ENCODE results near the gene DRAXIN. TPM values are rescaled to one million over a fixed set of nuclear protein-coding genes. Genes with fewer than 3 reads are reported as not detected.

Gene DRAXIN
- total RNA-seq, 2 experiments from 2014 or later = 0.15 to 0.19 TPM

DNA sequence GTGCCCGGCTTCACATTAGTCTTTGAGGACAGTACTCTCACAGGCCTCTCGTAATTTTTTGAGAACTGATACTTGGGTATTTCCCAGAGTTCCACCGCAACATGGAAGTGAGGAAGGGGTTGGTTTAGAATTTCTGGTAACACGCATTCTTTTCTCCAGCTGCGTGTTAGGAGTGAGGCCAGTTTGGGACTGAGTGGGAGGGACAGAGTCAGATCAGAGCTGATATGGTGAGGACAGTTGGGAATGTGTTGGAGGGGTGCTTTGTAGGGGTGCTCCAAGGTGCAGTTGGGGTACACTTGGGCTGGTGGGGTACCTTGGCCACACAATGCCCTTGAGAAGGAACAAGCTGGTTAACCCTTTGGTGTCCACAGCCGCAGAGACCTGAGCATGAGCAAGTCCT is 20.8 kb upstream of the DRAXIN start:
- ChIA-PET POLR2A (no interaction called here), CTCF (ENCODE audit: unreplicated experiment) (no interaction called here)
- TF ChIP-seq, protein P1, sequence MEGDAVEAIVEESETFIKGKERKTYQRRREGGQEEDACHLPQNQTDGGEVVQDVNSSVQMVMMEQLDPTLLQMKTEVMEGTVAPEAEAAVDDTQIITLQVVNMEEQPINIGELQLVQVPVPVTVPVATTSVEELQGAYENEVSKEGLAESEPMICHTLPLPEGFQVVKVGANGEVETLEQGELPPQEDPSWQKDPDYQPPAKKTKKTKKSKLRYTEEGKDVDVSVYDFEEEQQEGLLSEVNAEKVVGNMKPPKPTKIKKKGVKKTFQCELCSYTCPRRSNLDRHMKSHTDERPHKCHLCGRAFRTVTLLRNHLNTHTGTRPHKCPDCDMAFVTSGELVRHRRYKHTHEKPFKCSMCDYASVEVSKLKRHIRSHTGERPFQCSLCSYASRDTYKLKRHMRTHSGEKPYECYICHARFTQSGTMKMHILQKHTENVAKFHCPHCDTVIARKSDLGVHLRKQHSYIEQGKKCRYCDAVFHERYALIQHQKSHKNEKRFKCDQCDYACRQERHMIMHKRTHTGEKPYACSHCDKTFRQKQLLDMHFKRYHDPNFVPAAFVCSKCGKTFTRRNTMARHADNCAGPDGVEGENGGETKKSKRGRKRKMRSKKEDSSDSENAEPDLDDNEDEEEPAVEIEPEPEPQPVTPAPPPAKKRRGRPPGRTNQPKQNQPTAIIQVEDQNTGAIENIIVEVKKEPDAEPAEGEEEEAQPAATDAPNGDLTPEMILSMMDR (conservative IDR thresholded peaks at IDR 0.05; ENCODE audit: low read length) = no peak
- no peak for TF ChIP-seq EZH2phosphoT487 (IDR thresholded peaks at IDR 0.05; ENCODE audit: borderline replicate concordance, low read depth, low read length)
- intact Hi-C loops (cut with micrococcal nuclease; ENCODE audit: unreplicated experiment) = no loop called here
- Histone ChIP-seq H3K9me3 (ENCODE audit: low read length) (no peaks in the 10 kb centered on the region), H3K36me3 (ENCODE audit: insufficient read depth, low read length) (peaks cover 32% of the 10 kb centered on the region), H3K79me2 (ENCODE audit: insufficient read depth, low read depth, low read length) (no peaks in the 10 kb centered on the region), H3K4me3 (ENCODE audit: low read depth, low read length, poor library complexity, severe bottlenecking) (no peak overlapping the region), H3K27ac (ENCODE audit: low read depth, low read length, poor library complexity, severe bottlenecking) (no peak overlapping the region), H3K9me2 (ENCODE audit: insufficient read depth, low read length) (no peaks in the 10 kb centered on the region), H2AFZ (ENCODE audit: low read length) (no peak overlapping the region), H4K20me1 (ENCODE audit: insufficient read depth, low read length) (no peaks in the 10 kb centered on the region), H3K4me2 (ENCODE audit: low read length) (no peak overlapping the region), H3K4me1 (ENCODE audit: insufficient read depth, low read length, poor library complexity, severe bottlenecking) (no peaks in the 10 kb centered on the region)
- BruUV-seq (replicated peaks) = no TSS peak
- no peak for DNase-seq (ENCODE audit: low spot score)

DNA sequence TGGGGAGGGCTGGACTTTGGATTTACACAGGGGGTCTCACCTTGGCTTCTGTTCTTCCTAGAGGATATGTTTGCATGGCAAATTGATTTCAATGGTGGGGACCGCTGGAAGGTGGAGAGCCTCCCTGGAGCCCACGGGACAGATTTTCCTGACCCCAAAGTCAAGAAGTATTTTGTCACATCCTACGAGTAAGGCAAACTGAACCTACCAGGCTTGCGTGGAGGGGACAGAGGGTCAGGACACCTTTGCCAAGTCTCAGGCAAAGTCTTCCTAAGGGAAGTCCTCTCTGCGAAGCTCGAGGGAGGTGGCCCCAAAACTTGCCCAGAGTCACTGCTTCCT is 20.3 kb upstream of the DRAXIN start:
- no peak for DNase-seq (ENCODE audit: low spot score)
- no peaks in the 10 kb centered on the region for H3K9me3 ChIP-seq (ENCODE audit: low read length)
- no peaks in the 10 kb centered on the region for H4K20me1 ChIP-seq (ENCODE audit: insufficient read depth, low read length)
- no peaks in the 10 kb centered on the region for H3K9me2 ChIP-seq (ENCODE audit: insufficient read depth, low read length)
- TF ChIP-seq, protein P1 (conservative IDR thresholded peaks at IDR 0.05; ENCODE audit: low read length) = no peak
- no peak for TF ChIP-seq EZH2phosphoT487 (IDR thresholded peaks at IDR 0.05; ENCODE audit: borderline replicate concordance, low read depth, low read length)
- no peak overlapping the region for H3K4me3 ChIP-seq (ENCODE audit: low read depth, low read length, poor library complexity, severe bottlenecking)
- no TSS peak for BruUV-seq (replicated peaks)
- POLR2A ChIA-PET = no interaction called here
- intact Hi-C loops (cut with micrococcal nuclease; ENCODE audit: unreplicated experiment) = no loop called here
- CTCF ChIA-PET (ENCODE audit: unreplicated experiment) = no interaction called here
- H2AFZ ChIP-seq (ENCODE audit: low read length) = no peak overlapping the region
- no peak overlapping the region for H3K27ac ChIP-seq (ENCODE audit: low read depth, low read length, poor library complexity, severe bottlenecking)
- no peak overlapping the region for H3K4me2 ChIP-seq (ENCODE audit: low read length)
- H3K4me1 ChIP-seq (ENCODE audit: insufficient read depth, low read length, poor library complexity, severe bottlenecking) = no peaks in the 10 kb centered on the region
- peaks cover 36% of the 10 kb centered on the region for H3K36me3 ChIP-seq (ENCODE audit: insufficient read depth, low read length)
- no peaks in the 10 kb centered on the region for H3K79me2 ChIP-seq (ENCODE audit: insufficient read depth, low read depth, low read length)

DNA sequence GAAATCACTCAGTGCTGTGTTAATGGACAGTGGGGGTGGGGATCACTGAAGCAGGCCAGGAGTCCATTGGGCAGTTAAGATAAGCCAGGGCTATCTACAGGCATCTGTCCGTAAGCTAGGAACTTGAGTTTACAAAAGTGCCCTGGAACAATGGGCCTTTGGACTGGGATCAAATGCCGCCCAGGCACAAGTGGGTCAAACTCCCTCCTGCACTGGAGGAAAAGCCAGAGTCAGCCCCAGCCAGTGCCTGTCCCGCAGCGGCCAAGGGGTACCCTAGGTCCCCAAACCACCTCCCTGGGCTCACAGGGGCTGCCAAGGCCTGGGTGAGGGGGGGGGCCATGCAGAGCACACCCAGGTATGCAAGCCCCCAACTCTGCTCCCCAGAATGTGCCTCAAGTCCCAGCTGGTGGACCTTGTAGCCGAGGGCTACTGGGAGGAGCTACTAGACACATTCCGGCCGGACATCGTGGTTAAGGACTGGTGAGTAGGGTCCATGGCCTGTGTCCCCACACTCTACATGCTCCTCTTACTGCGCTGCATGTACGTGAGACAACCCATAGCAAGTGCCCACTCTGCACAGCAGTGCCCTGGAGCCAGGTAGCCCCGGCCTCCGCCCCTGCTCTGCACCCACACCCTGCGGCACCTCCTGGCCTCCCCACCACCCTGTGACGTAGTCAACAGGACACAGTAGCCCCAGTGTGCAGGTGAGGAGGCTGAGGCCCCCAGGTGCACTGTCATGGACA is 19.8 kb upstream of the DRAXIN start:
- H4K20me1 ChIP-seq (ENCODE audit: insufficient read depth, low read length) = no peaks in the 10 kb centered on the region
- ChIA-PET POLR2A (no interaction called here), CTCF (ENCODE audit: unreplicated experiment) (no interaction called here)
- H3K9me2 ChIP-seq (ENCODE audit: insufficient read depth, low read length) = no peaks in the 10 kb centered on the region
- no peak overlapping the region for H3K4me2 ChIP-seq (ENCODE audit: low read length)
- TF ChIP-seq EZH2phosphoT487 (IDR thresholded peaks at IDR 0.05; ENCODE audit: borderline replicate concordance, low read depth, low read length) = no peak
- TF ChIP-seq, protein P1 (conservative IDR thresholded peaks at IDR 0.05; ENCODE audit: low read length) = no peak
- H3K36me3 ChIP-seq (ENCODE audit: insufficient read depth, low read length) = peaks cover 41% of the 10 kb centered on the region
- H3K79me2 ChIP-seq (ENCODE audit: insufficient read depth, low read depth, low read length) = no peaks in the 10 kb centered on the region
- H3K9me3 ChIP-seq (ENCODE audit: low read length) = no peaks in the 10 kb centered on the region
- no peak overlapping the region for H2AFZ ChIP-seq (ENCODE audit: low read length)
- H3K27ac ChIP-seq (ENCODE audit: low read depth, low read length, poor library complexity, severe bottlenecking) = no peak overlapping the region
- BruUV-seq (replicated peaks) = no TSS peak
- no peak overlapping the region for H3K4me3 ChIP-seq (ENCODE audit: low read depth, low read length, poor library complexity, severe bottlenecking)
- no peaks in the 10 kb centered on the region for H3K4me1 ChIP-seq (ENCODE audit: insufficient read depth, low read length, poor library complexity, severe bottlenecking)
- no peak for DNase-seq (ENCODE audit: low spot score)
- intact Hi-C loops (cut with micrococcal nuclease; ENCODE audit: unreplicated experiment) = no loop called here

All from OCI-LY7 (cell line).